Suprapubic skin (tissue), 4 donors: ENCODE data around the gene TIGD6. TPM values are rescaled to one million over a fixed set of nuclear protein-coding genes. Genes with fewer than 3 reads are reported as not detected.

Experiments used
- DNase-seq, 2 donors: peaks; one replicate each; pipeline ENCODE4 v3.0.0-alpha.2; 2019; ENCODE audit warnings: low spot score in 2 of 2
- H3K27ac ChIP-seq: fragments of 200-600 bp; sonication (generic); one replicate; pipeline ENCODE4 v1.5.1; 2019
- H3K27me3 ChIP-seq: fragments of 200-600 bp; sonication (generic); one replicate; pipeline ENCODE4 v1.5.1; 2019
- H3K36me3 ChIP-seq: fragments of 200-600 bp; sonication (generic); one replicate; pipeline ENCODE4 v1.5.1; 2019
- H3K4me1 ChIP-seq: fragments of 200-600 bp; sonication (generic); one replicate; pipeline ENCODE4 v1.5.1; 2019
- H3K4me3 ChIP-seq: fragments of 200-600 bp; sonication (generic); one replicate; pipeline ENCODE4 v1.5.1; 2019; ENCODE audit warnings: mild to moderate bottlenecking
- H3K9me3 ChIP-seq: fragments of 200-600 bp; sonication (generic); one replicate; pipeline ENCODE4 v1.5.1; 2019
- EP300 ChIP-seq: sonication (generic); formaldehyde crosslinking; IDR thresholded peaks from one replicate; pipeline ENCODE4 v1.6.1; 2017; ENCODE audit warnings: antibody characterized with exemption
- POLR2A ChIP-seq, 2 donors: fragments of 450-650 bp; IDR thresholded peaks; one replicate each; pipeline ENCODE4 v1.6.1; 2017; ENCODE audit warnings: antibody characterized with exemption in 2 of 2, mild to moderate bottlenecking in 2 of 2, moderate library complexity in 2 of 2
- POLR2AphosphoS5 ChIP-seq, 3 donors: sonication (generic); formaldehyde crosslinking; IDR thresholded peaks; one replicate each; pipeline ENCODE4 v1.6.1; 2017; ENCODE audit warnings: antibody characterized with exemption in 3 of 3
- WGBS: methylation state at CpG from one replicate; pipeline ENCODE4 v1.1.5; 2018; 5-methylcytosine and 5-hydroxymethylcytosine counted together
- total RNA-seq, 4 donors: library from RNA; depleted of rRNA; stranded (reverse); fragments of >200 nt; gene quantifications; one replicate each; pipeline ENCODE4 v1.1.0, GENCODE V29; 2016
- TF ChIP-seq, protein P1 (sequence below), 2 donors: fragments of 200-600 bp in 1 of 2; fragments of 450-650 bp in 1 of 2; sonication (generic) in 1 of 2; IDR thresholded peaks; one replicate each; pipeline ENCODE4 v1.5.1; 2016 to 2019; ENCODE audit warnings: antibody characterized with exemption in 2 of 2, mild to moderate bottlenecking in 1 of 2, moderate library complexity in 1 of 2

The TIGD6 gene
- total RNA-seq, 4 donors from 2014 or later: 3.5 to 6.0 (median 4.5) TPM

DNA sequence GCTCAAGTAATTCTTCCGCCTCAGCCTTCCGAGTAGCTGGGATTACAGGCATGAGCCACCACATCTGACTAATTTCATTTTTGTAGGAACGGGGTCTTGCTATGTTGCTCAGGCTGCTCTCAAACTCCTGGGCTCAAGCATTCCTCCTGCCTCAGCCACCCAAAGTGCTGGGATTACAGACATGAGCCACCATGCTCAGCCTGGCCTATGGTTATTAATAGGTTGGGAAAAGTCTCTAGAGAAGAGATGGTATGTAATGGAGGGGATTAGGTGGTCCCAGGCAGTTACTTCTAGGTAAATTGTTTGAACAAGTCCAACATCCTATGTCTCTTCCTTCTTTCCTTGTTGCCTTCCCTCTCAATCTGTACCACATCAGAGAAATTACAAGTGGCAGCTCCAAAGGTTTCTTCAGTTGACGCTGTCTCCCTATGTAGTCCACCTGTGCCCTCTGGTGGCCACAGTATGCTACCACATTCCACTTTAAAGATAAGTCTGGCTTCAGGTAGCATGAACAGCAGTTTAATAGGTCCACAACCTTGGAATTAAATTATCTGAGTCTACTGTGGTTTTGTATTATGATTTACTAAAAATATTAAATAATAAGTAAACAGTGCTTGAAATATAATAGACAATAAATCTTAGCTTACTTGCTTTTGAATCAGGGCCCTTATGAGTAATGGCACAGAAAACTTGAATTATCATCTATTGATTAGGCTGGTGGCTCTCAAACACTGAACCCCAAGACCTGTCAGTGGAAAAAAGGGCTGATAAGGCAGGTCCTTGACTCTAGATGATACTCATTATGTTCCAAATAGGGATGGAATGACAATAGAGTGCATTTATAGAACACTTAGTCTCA, 9.7 kb downstream of the TIGD6 start:
- 76% methylated on average over 4 of the region's 4 CpGs for whole genome bisulfite sequencing
- peaks cover 11% of the 10 kb centered on the region for H3K36me3 ChIP-seq
- TF ChIP-seq, protein P1, sequence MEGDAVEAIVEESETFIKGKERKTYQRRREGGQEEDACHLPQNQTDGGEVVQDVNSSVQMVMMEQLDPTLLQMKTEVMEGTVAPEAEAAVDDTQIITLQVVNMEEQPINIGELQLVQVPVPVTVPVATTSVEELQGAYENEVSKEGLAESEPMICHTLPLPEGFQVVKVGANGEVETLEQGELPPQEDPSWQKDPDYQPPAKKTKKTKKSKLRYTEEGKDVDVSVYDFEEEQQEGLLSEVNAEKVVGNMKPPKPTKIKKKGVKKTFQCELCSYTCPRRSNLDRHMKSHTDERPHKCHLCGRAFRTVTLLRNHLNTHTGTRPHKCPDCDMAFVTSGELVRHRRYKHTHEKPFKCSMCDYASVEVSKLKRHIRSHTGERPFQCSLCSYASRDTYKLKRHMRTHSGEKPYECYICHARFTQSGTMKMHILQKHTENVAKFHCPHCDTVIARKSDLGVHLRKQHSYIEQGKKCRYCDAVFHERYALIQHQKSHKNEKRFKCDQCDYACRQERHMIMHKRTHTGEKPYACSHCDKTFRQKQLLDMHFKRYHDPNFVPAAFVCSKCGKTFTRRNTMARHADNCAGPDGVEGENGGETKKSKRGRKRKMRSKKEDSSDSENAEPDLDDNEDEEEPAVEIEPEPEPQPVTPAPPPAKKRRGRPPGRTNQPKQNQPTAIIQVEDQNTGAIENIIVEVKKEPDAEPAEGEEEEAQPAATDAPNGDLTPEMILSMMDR (IDR thresholded peaks at IDR 0.05): peak; percentile 87 to 91
- TF ChIP-seq EP300: no peak
- H3K27me3 ChIP-seq: no peaks in the 10 kb centered on the region
- peak in 1 of 2 donors; percentile 83 for DNase-seq
- no peaks in the 10 kb centered on the region for H3K9me3 ChIP-seq
- H3K4me1 ChIP-seq: peaks cover under 1% of the 10 kb centered on the region
- no peak overlapping the region for H3K4me3 ChIP-seq
- H3K27ac ChIP-seq: no peak overlapping the region

DNA sequence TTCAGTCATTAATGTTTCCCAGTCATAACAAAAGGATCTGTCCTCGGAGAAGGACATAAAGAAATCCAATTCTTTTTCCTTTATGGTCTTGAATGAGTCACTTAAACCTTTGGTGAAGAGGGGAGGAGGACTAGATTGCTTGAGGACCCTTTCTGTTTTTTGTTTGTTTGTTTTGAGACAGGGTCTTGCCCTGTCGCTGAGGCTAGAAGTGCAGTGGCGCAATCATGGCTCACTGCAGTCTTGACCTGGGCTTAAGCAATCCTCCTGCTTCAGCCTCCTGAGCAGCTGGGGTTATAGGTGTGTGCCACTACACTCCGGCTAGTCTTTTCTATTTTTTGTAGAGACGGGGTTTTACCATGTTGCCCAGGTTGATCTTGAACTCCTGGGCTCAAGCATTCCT, 12.3 kb downstream of the TIGD6 start:
- no peak for DNase-seq
- Histone ChIP-seq H3K27ac (no peak overlapping the region), H3K36me3 (no peaks in the 10 kb centered on the region), H3K4me3 (no peak overlapping the region), H3K9me3 (no peaks in the 10 kb centered on the region), H3K27me3 (no peaks in the 10 kb centered on the region), H3K4me1 (no peaks in the 10 kb centered on the region)
- TF ChIP-seq EP300 (no peak), POLR2AphosphoS5 (IDR thresholded peaks at IDR 0.05) (no peak), POLR2A (IDR thresholded peaks at IDR 0.05) (no peak)
- TF ChIP-seq, protein P1 (IDR thresholded peaks at IDR 0.05): no peak
- WGBS: 93% methylated on average over 5 of the region's 5 CpGs

DNA sequence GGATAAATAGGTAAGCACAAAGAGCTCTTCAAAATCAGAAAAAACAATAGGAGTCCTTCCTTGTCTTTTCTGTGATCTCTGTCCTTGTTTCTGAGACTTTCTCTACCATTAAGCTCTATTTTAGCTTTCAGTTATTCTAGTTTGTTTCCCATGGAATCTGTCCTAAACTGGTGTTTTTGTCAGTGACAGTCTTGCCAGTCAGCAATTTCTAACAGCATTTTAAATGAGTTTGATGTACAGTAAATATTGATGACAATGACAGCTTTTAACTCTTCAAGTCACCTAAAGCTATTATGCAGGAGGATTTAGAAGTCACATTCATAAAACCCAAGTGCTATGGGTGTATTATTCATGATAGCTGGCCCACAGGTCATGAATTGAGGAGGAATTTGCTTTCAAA, 17.9 kb downstream of the TIGD6 start:
- Histone ChIP-seq H3K36me3 (peaks cover 35% of the 10 kb centered on the region), H3K4me3 (no peak overlapping the region), H3K27me3 (no peaks in the 10 kb centered on the region), H3K9me3 (no peaks in the 10 kb centered on the region), H3K27ac (no peak overlapping the region), H3K4me1 (no peaks in the 10 kb centered on the region)
- TF ChIP-seq POLR2AphosphoS5 (IDR thresholded peaks at IDR 0.05) (no peak), POLR2A (IDR thresholded peaks at IDR 0.05) (no peak), EP300 (no peak)
- TF ChIP-seq, protein P1 (IDR thresholded peaks at IDR 0.05): no peak
- DNase-seq: no peak

DNA sequence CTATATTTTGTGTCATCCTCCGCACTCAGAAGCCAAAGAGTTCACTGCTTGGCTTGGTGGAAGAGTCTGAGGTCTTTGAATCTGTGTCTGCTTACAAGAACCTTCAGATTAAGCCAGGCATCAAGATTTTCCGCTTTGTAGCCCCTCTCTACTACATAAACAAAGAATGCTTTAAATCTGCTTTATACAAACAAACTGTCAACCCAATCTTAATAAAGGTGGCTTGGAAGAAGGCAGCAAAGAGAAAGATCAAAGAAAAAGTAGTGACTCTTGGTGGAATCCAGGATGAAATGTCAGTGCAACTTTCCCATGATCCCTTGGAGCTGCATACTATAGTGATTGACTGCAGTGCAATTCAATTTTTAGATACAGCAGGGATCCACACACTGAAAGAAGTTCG, 19.2 kb downstream of the TIGD6 start:
- Histone ChIP-seq H3K36me3 (peaks cover 35% of the 10 kb centered on the region), H3K27me3 (no peaks in the 10 kb centered on the region)

DNA sequence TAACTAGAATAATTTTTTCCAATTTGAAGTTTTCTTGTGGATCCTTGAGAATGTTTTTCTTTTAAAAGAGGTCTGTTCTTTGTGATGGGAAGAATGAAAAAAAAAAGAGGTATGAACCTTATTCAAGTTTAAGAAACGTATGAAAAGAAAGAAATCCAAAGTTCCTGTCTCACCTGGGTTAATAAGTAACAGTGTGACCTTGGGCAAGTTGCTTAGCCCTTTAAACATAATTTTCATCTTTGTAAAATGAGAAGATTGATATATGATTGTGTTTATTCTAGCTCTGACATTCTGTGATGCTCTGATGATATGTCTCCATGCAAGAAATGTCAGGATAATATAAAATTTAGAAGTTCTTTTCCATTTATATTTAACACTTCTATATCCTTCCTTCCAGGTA, 20.6 kb downstream of the TIGD6 start:
- DNase-seq: no peak
- Histone ChIP-seq H3K36me3 (peaks cover 35% of the 10 kb centered on the region), H3K9me3 (no peaks in the 10 kb centered on the region), H3K4me1 (no peaks in the 10 kb centered on the region), H3K27ac (no peak overlapping the region), H3K4me3 (no peak overlapping the region), H3K27me3 (no peaks in the 10 kb centered on the region)
- WGBS: 84% methylated on average over 1 of the region's 1 CpG
- TF ChIP-seq POLR2AphosphoS5 (IDR thresholded peaks at IDR 0.05) (no peak), POLR2A (IDR thresholded peaks at IDR 0.05) (no peak), EP300 (no peak)
- TF ChIP-seq, protein P1 (IDR thresholded peaks at IDR 0.05): no peak

More for the DNA sequence above, 19.2 kb downstream of the TIGD6 start:
- TF ChIP-seq EP300: no peak
- TF ChIP-seq, protein P1 (IDR thresholded peaks at IDR 0.05): no peak
- no peak for TF ChIP-seq POLR2A (IDR thresholded peaks at IDR 0.05)
- no peak for TF ChIP-seq POLR2AphosphoS5 (IDR thresholded peaks at IDR 0.05)
- 98% methylated on average over 3 of the region's 3 CpGs for WGBS
- H3K9me3 ChIP-seq: no peaks in the 10 kb centered on the region
- H3K27ac ChIP-seq: no peak overlapping the region
- no peak overlapping the region for H3K4me3 ChIP-seq
- DNase-seq: no peak
- H3K4me1 ChIP-seq: no peaks in the 10 kb centered on the region
